ENCODE measurements around the gene C17orf67.
A peak's percentile ranks its signal among the peaks of the same experiment; 100 is the strongest.

C17orf67 gene

GRCh38 chr17:56833809-56834379, at the start of gene C17orf67, which contains the start of gene DGKE:
C17orf67 (minus strand) TSS chr17:56833920; CDS start chr17:56815810, 18,110 bp downstream.
DGKE (plus strand) TSS chr17:56834151; CDS start chr17:56834796, 645 bp downstream.
- peak; percentile 87 for DNase-seq

GRCh38 chr17:56881685-56882295, 48.1 kb upstream of the C17orf67 start:
- DNase-seq, result no peak

- no peak for DNase-seq
Measured at GRCh38 chr17:56880571-56880970, 46.9 kb upstream of the C17orf67 start.

- DNase-seq, result no peak
Measured at GRCh38 chr17:56880133-56880532, 46.4 kb upstream of the C17orf67 start.

- DNase-seq, result no peak
Measured at GRCh38 chr17:56879280-56879679, 45.6 kb upstream of the C17orf67 start.

- DNase-seq, result no peak
Measured at GRCh38 chr17:56876766-56877179, 43.1 kb upstream of the C17orf67 start.

- DNase-seq, result no peak
Measured at GRCh38 chr17:56870081-56870651, 36.4 kb upstream of the C17orf67 start.

GRCh38 chr17:56868716-56869115, 35.0 kb upstream of the C17orf67 start:
- DNase-seq, result no peak

GRCh38 chr17:56867948-56868376, 34.2 kb upstream of the C17orf67 start:
- DNase-seq, result no peak

GRCh38 chr17:56866496-56866895, 32.8 kb upstream of the C17orf67 start:
- no peak for DNase-seq

- no peak for DNase-seq
Measured at GRCh38 chr17:56866076-56866475, 32.4 kb upstream of the C17orf67 start.

- no peak for DNase-seq
Measured at GRCh38 chr17:56863974-56864373, 30.3 kb upstream of the C17orf67 start.

GRCh38 chr17:56861899-56862298, 28.2 kb upstream of the C17orf67 start:
- no peak for DNase-seq

GRCh38 chr17:56851008-56851407, 17.3 kb upstream of the C17orf67 start:
- no peak for DNase-seq

GRCh38 chr17:56850591-56850990, 16.9 kb upstream of the C17orf67 start:
- DNase-seq, result no peak

GRCh38 chr17:56849131-56849530, 15.4 kb upstream of the C17orf67 start:
- DNase-seq, result no peak

GRCh38 chr17:56847106-56847505, 13.4 kb upstream of the C17orf67 start:
- DNase-seq, result no peak

GRCh38 chr17:56845934-56846333, 12.2 kb upstream of the C17orf67 start:
- DNase-seq, result no peak

- DNase-seq, result no peak
Measured at GRCh38 chr17:56842577-56842976, 8.9 kb upstream of the C17orf67 start.

- no peak for DNase-seq
Measured at GRCh38 chr17:56838687-56839086, 5.0 kb upstream of the C17orf67 start.

GRCh38 chr17:56835264-56835585, 1.5 kb upstream of the C17orf67 start:
- DNase-seq, result no peak

GRCh38 chr17:56834380-56835263, 902 bp upstream of the C17orf67 start:
- DNase-seq, result peak; percentile 5

GRCh38 chr17:56833057-56833808, 487 bp downstream of the C17orf67 start:
- peak; percentile 68 for DNase-seq

Data from NCI-H2107 (cell line).